K562 (cell line): Measurements from ENCODE around the gene GBP7. TPM values are rescaled to one million over a fixed set of nuclear protein-coding genes. Genes with fewer than 3 reads are reported as not detected.

Experiments
- ATAC-seq: fragments of 200-7000 bp; cut with Tn5 transposase; 3 replicates; pipeline ENCODE4 v1.9.1; 2020; ENCODE audit warnings: moderate library complexity
- BruUV-seq: library from RNA; stranded (reverse); fragments of 400-500 nt; replicated peaks from 2 replicates; lab custom pipeline; 2021; lab: Mats Ljungman, UMichigan
- CTCF ChIA-PET: fragments of 300-600 bp; formaldehyde crosslinking; extraction: SDS; loops from one replicate; lab custom pipeline; 2021; ENCODE audit warnings: low intra/inter-chr PET ratio; lab: Yijun Ruan, JAX
- POLR2A ChIA-PET: fragments of 300-600, 350-650 bp; sonication (Branson Sonifier 250); formaldehyde crosslinking; extraction: SDS; loops from one replicate; lab custom pipeline; 2021; ENCODE audit warnings: antibody characterized with exemption, inconsistent platforms; lab: Yijun Ruan, JAX
- DNase-seq, 4 experiments: peaks; one replicate each; pipeline versions ENCODE4 v3.0.0 to v3.0.0-alpha.2; 2011 to 2018; ENCODE audit warnings: low spot score in 3 of 4, mixed read lengths in 3 of 4; ENCODE audit errors: extremely low read depth in 1 of 4
- FAIRE-seq: peaks from 2 replicates; lab custom pipeline; 2011; peaks lifted over from hg19 to GRCh38; lab: Jason Lieb, UNC
- H2AFZ ChIP-seq: 2 replicates; pipeline ENCODE4 v1.6.0; 2011; ENCODE audit warnings: low read depth, low read length, control low read depth, inconsistent platforms
- H3K27ac ChIP-seq: fragments of 200-600 bp; 3 replicates; pipeline ENCODE4 v1.8.0; 2011; ENCODE audit warnings: low read depth, mild to moderate bottlenecking, control low read depth, inconsistent platforms, low read length, moderate library complexity, mixed read lengths; ENCODE audit errors: extremely low read depth
- H3K27me3 ChIP-seq, 2 experiments: fragments of 300-600 bp in 1 of 2; 2 replicates in 1 of 2; 3 replicates in 1 of 2; pipeline versions ENCODE4 v1.6.0 to v1.8.0; 2011; ENCODE audit warnings: inconsistent platforms in 2 of 2, low read length in 2 of 2, mild to moderate bottlenecking in 1 of 2, mixed read lengths in 1 of 2, moderate library complexity in 1 of 2; ENCODE audit not compliant: control insufficient read depth in 2 of 2, insufficient read depth in 2 of 2
- H3K36me3 ChIP-seq: fragments of 300-600 bp; 3 replicates; pipeline ENCODE4 v1.8.0; 2011; ENCODE audit warnings: mild to moderate bottlenecking, low read length, inconsistent platforms; ENCODE audit not compliant: control insufficient read depth, insufficient read depth
- H3K4me1 ChIP-seq, 2 experiments: fragments of 200-600 bp in 1 of 2; replicated peaks in 1 of 2; 2 replicates in 1 of 2; 3 replicates in 1 of 2; pipeline versions ENCODE4 v1.5.1 to v1.8.0; 2011; ENCODE audit warnings: inconsistent platforms in 2 of 2, low read length in 2 of 2, mild to moderate bottlenecking in 1 of 2, mixed read lengths in 1 of 2, moderate library complexity in 1 of 2; ENCODE audit not compliant: control insufficient read depth in 2 of 2, insufficient read depth in 2 of 2
- H3K4me2 ChIP-seq: 2 replicates; pipeline ENCODE4 v1.6.1; 2011; ENCODE audit warnings: low read length, control low read depth, inconsistent platforms, mixed read lengths; ENCODE audit not compliant: insufficient read depth
- H3K4me3 ChIP-seq: fragments of 200-600 bp; sonication (generic), shearing (Covaris generic); 2 replicates; pipeline ENCODE4 v1.5.1; 2016; ENCODE audit warnings: control low read depth, inconsistent platforms
- H3K79me2 ChIP-seq: fragments of 200-600 bp; 3 replicates; pipeline ENCODE4 v1.8.0; 2011; ENCODE audit warnings: low read length, inconsistent platforms; ENCODE audit not compliant: control insufficient read depth, insufficient read depth
- H3K9ac ChIP-seq, 2 experiments: 2 replicates each; pipeline versions ENCODE4 v1.6.0 to v1.6.1; 2011; ENCODE audit warnings: low read depth in 2 of 2, low read length in 2 of 2, control low read depth in 1 of 2, inconsistent platforms in 1 of 2, mild to moderate bottlenecking in 1 of 2, mixed read lengths in 1 of 2; ENCODE audit not compliant: insufficient read depth in 1 of 2
- H3K9me1 ChIP-seq: one replicate; pipeline ENCODE4 v1.6.0; 2011; ENCODE audit warnings: inconsistent platforms, mild to moderate bottlenecking, low read length, moderate library complexity; ENCODE audit not compliant: control insufficient read depth, insufficient read depth
- H3K9me3 ChIP-seq: replicated peaks from 2 replicates; pipeline ENCODE4 v1.5.1; 2011; ENCODE audit warnings: low read depth, low read length, inconsistent platforms; ENCODE audit not compliant: control insufficient read depth, insufficient read depth
- H4K20me1 ChIP-seq: replicated peaks from 2 replicates; pipeline ENCODE4 v1.6.1; 2011; ENCODE audit warnings: low read length, inconsistent platforms, mixed read lengths; ENCODE audit not compliant: control insufficient read depth, insufficient read depth
- FOXK2 ChIP-seq, 2 experiments: fragments of 450-650 bp; IDR thresholded peaks in 1 of 2; conservative IDR thresholded peaks in 1 of 2; 2 replicates each; pipeline ENCODE4 v1.6.1; 2016; ENCODE audit warnings: low read depth in 2 of 2, mild to moderate bottlenecking in 1 of 2
- RAD21 ChIP-seq, 2 experiments: fragments of 250-450 bp in 1 of 2; fragments of 450-650 bp in 1 of 2; sonication (Bioruptor Pico) in 1 of 2; formaldehyde crosslinking in 1 of 2; IDR thresholded peaks in 1 of 2; conservative IDR thresholded peaks in 1 of 2; 2 replicates each; pipeline versions ENCODE4 v1.4.0 to v1.8.0; 2020 to 2022; ENCODE audit warnings: mild to moderate bottlenecking in 2 of 2, moderate library complexity in 1 of 2
- WHSC1 ChIP-seq: IDR thresholded peaks from one replicate; pipeline ENCODE4 v1.6.1; 2012; ENCODE audit warnings: low read length, control low read depth, inconsistent platforms
- WGBS: fragments of 100-300 bp; shearing (Covaris generic); methylation state at CpG from one replicate; pipeline ENCODE4 v1.1.6; 2016; ENCODE audit warnings: low coverage, mixed read lengths; ENCODE audit not compliant: insufficient coverage; ENCODE audit errors: missing lambda C conversion rate; 5-methylcytosine and 5-hydroxymethylcytosine counted together
- in situ Hi-C: fragments of 300-500 bp; cut with MboI; formaldehyde crosslinking; loops from 4 replicates; pipeline ENCODE4 v1.15.0; 2018; ENCODE audit warnings: inconsistent platforms, mixed read lengths
- intact Hi-C: fragments of 100-400 bp; cut with micrococcal nuclease; formaldehyde crosslinking; loops from 2 replicates; pipeline ENCODE4 v1.14.2; 2022
- polyA plus RNA-seq, 8 experiments: library from polyadenylated mRNA; depleted of rRNA in 4 of 8; stranded (reverse) in 5 of 8; unstranded in 3 of 8; fragments of >200 nt; fragmentation: Nextera tagmentation in 2 of 8; fragmentation: Illumina TruSeq in 1 of 8; extraction: Ambion mirVana in 2 of 8; extraction: Trizol in 1 of 8; gene quantifications; 2 replicates each; pipeline versions ENCODE4 v1.2.1 to v1.2.3, GENCODE V29; 2011 to 2014; ENCODE audit warnings: inconsistent platforms in 1 of 8, missing spikeins in 1 of 8
- total RNA-seq, 7 experiments: library from RNA; depleted of rRNA in 6 of 7; stranded (reverse); fragments of >200 nt in 6 of 7; fragmentation: Illumina TruSeq in 2 of 7; extraction: Trizol in 2 of 7; gene quantifications; 2 replicates each; pipeline versions ENCODE4 v1.2.1 to v1.2.3, GENCODE V29; 2011 to 2021; ENCODE audit warnings: low replicate concordance in 1 of 7
- TF ChIP-seq, protein P1 (sequence below), 3 experiments: IDR thresholded peaks in 2 of 3; conservative IDR thresholded peaks in 1 of 3; 2 replicates each; pipeline ENCODE4 v1.5.1; 2011 to 2012; ENCODE audit warnings: low read length in 3 of 3, mild to moderate bottlenecking in 3 of 3, control low read depth in 2 of 3, improper control_type of control experiment in 1 of 3, inconsistent platforms in 1 of 3, low read depth in 1 of 3, mixed read lengths in 1 of 3, moderate library complexity in 1 of 3; ENCODE audit not compliant: insufficient read depth in 2 of 3
- TF ChIP-seq, protein P2 (sequence below): sonication (generic); formaldehyde crosslinking; IDR thresholded peaks from 2 replicates; pipeline ENCODE4 v1.8.1; 2023; ENCODE audit warnings: mild to moderate bottlenecking, missing genetic modification reagents
- TF ChIP-seq, protein P3 (sequence below): fragments of 450-650 bp; formaldehyde crosslinking; IDR thresholded peaks from 2 replicates; pipeline ENCODE4 v1.4.0; 2020; ENCODE audit warnings: mild to moderate bottlenecking, moderate library complexity

The GBP7 gene
- total and polyA plus RNA-seq, 9 of the 15 experiments (the other 6 are each of a cell fraction or from before 2014, with no cell fraction given), result 0.03 TPM; not detected in 8

DNA sequence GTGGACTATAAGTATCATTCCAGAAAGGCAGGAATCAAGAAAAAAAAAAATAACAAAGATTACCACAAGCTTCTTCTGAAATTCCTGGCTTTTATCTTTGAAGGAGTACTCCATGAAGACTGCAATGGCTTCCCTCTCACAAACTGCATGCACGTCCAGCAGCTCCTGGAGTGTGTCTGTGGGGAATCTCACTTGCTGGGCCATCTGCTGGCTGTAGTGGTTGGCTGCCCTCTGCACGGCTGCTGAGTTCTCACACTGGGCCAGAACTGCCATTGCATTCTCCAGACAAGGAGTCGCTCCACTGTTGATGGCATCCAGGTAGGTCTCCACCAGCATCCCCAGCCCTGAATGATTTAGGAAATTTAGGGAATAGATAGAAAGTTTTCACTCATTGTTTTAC lies 26.6 kb downstream of the GBP7 start:
- peak in 1 of 4 experiments; percentile 11 for DNase-seq
- no peak overlapping the region for H3K4me2 ChIP-seq
- peak; percentile 37 for FAIRE-seq
- WGBS, result 7% methylated on average over 3 of the region's 3 CpGs
- in situ Hi-C loops, result no loop called here
- H3K36me3 ChIP-seq, result no peaks in the 10 kb centered on the region
- H4K20me1 ChIP-seq, result no peaks in the 10 kb centered on the region
- H3K79me2 ChIP-seq, result no peaks in the 10 kb centered on the region
- H3K27ac ChIP-seq, result no peak overlapping the region
- POLR2A ChIA-PET, result no interaction called here
- TF ChIP-seq, protein P1, sequence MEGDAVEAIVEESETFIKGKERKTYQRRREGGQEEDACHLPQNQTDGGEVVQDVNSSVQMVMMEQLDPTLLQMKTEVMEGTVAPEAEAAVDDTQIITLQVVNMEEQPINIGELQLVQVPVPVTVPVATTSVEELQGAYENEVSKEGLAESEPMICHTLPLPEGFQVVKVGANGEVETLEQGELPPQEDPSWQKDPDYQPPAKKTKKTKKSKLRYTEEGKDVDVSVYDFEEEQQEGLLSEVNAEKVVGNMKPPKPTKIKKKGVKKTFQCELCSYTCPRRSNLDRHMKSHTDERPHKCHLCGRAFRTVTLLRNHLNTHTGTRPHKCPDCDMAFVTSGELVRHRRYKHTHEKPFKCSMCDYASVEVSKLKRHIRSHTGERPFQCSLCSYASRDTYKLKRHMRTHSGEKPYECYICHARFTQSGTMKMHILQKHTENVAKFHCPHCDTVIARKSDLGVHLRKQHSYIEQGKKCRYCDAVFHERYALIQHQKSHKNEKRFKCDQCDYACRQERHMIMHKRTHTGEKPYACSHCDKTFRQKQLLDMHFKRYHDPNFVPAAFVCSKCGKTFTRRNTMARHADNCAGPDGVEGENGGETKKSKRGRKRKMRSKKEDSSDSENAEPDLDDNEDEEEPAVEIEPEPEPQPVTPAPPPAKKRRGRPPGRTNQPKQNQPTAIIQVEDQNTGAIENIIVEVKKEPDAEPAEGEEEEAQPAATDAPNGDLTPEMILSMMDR (IDR thresholded peaks at IDR 0.05 in 2 of 3, conservative IDR thresholded peaks at IDR 0.05 in 1 of 3; ENCODE audit: insufficient read depth in 2 of 3, low read depth in 1 of 3, low read length in 3 of 3), result peak in 2 of 3 experiments; percentile 12 to 25; a peak in 1 of 6 replicates
- no peak for TF ChIP-seq FOXK2 (conservative IDR thresholded peaks at IDR 0.05 in 1 of 2, IDR thresholded peaks at IDR 0.05 in 1 of 2; ENCODE audit: low read depth in 2 of 2)
- TF ChIP-seq, protein P2, sequence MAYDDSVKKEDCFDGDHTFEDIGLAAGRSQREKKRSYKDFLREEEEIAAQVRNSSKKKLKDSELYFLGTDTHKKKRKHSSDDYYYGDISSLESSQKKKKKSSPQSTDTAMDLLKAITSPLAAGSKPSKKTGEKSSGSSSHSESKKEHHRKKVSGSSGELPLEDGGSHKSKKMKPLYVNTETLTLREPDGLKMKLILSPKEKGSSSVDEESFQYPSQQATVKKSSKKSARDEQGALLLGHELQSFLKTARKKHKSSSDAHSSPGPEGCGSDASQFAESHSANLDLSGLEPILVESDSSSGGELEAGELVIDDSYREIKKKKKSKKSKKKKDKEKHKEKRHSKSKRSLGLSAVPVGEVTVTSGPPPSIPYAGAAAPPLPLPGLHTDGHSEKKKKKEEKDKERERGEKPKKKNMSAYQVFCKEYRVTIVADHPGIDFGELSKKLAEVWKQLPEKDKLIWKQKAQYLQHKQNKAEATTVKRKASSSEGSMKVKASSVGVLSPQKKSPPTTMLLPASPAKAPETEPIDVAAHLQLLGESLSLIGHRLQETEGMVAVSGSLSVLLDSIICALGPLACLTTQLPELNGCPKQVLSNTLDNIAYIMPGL (CRISPR knock-in tag), result no peak
- TF ChIP-seq WHSC1, result no peak
- TF ChIP-seq, protein P3, sequence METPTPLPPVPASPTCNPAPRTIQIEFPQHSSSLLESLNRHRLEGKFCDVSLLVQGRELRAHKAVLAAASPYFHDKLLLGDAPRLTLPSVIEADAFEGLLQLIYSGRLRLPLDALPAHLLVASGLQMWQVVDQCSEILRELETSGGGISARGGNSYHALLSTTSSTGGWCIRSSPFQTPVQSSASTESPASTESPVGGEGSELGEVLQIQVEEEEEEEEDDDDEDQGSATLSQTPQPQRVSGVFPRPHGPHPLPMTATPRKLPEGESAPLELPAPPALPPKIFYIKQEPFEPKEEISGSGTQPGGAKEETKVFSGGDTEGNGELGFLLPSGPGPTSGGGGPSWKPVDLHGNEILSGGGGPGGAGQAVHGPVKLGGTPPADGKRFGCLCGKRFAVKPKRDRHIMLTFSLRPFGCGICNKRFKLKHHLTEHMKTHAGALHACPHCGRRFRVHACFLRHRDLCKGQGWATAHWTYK (CRISPR knock-in tag), result no peak
- TF ChIP-seq RAD21 (CRISPR knock-in tag; conservative IDR thresholded peaks at IDR 0.05 in 1 of 2, IDR thresholded peaks at IDR 0.05 in 1 of 2), result peak; percentile 19 to 46; a peak in 2 of 4 replicates
- no peaks in the 10 kb centered on the region for H3K4me1 ChIP-seq
- no peak overlapping the region for H3K4me3 ChIP-seq
- H2AFZ ChIP-seq, result no peak overlapping the region
- H3K9me3 ChIP-seq, result no peaks in the 10 kb centered on the region
- ATAC-seq, result peak; percentile 81
- H3K9ac ChIP-seq, result no peak overlapping the region
- H3K27me3 ChIP-seq, result no peaks in the 10 kb centered on the region
- no TSS peak for BruUV-seq
- H3K9me1 ChIP-seq, result no peaks in the 10 kb centered on the region
- CTCF ChIA-PET, result interaction anchor here (0.7 to 1.1 kb wide), 2 partner anchors 59 to 209 kb away, joined by 3 read pairs; no protein-coding TSS in a partner anchor
- intact Hi-C loops, result no loop called here
